Stimulated activated CD8-positive, alpha-beta memory T cell treated with anti-CD3 and anti-CD28 coated beads, Interleukin-15, amount 100 ng/mL, for 4 hours (primary cell): ENCODE data around the gene ITGB5.
"Not testable (repeated sequence)": the region's sequence is repeated elsewhere in the genome, so short reads cannot be mapped to it uniquely, and the experiment has no call there.

Experiments
- DNase-seq, 2 donors: peaks; one replicate each; pipeline ENCODE4 v3.0.0-alpha.2; 2020; ENCODE audit warnings: low read depth in 2 of 2

ITGB5 gene

GRCh38 chr3:124812291-124813265 lies 74.6 kb downstream of the ITGB5 start:
- no peak for DNase-seq

DNA sequence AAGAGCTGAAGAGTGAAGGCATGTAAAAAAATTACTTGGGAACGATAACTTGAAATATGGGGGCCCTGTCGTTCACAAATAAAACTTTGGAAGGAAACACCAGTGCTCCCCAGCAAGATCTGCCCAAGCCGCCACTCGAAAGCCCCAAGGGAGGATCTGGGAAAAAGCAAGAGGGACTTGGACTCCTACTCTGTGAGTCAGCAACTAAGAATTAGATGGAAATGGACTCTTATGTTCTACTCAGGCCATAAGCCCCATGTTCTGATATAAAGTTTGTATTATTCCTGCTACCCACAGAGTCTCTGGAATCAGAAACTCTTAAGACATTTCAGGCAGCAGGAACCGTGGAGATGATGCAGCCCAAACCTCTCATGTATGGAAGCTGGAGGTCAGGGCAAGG lies 75.7 kb downstream of the ITGB5 start:
- no peak for DNase-seq

- DNase-seq, result no peak
These were observed 76.2 kb downstream of the ITGB5 start for GRCh38 chr3:124810970-124811369.

GRCh38 chr3:124809039-124809438 lies 78.1 kb downstream of the ITGB5 start:
- no peak for DNase-seq

- DNase-seq, result no peak
These were observed 81.5 kb downstream of the ITGB5 start for GRCh38 chr3:124805671-124806070.

GRCh38 chr3:124804875-124805274 lies 82.3 kb downstream of the ITGB5 start:
- DNase-seq, result no peak

- DNase-seq, result no peak
These were observed 84.5 kb downstream of the ITGB5 start for GRCh38 chr3:124802702-124803101.

- no peak for DNase-seq
These were observed 85.0 kb downstream of the ITGB5 start for GRCh38 chr3:124802061-124802698.

DNA sequence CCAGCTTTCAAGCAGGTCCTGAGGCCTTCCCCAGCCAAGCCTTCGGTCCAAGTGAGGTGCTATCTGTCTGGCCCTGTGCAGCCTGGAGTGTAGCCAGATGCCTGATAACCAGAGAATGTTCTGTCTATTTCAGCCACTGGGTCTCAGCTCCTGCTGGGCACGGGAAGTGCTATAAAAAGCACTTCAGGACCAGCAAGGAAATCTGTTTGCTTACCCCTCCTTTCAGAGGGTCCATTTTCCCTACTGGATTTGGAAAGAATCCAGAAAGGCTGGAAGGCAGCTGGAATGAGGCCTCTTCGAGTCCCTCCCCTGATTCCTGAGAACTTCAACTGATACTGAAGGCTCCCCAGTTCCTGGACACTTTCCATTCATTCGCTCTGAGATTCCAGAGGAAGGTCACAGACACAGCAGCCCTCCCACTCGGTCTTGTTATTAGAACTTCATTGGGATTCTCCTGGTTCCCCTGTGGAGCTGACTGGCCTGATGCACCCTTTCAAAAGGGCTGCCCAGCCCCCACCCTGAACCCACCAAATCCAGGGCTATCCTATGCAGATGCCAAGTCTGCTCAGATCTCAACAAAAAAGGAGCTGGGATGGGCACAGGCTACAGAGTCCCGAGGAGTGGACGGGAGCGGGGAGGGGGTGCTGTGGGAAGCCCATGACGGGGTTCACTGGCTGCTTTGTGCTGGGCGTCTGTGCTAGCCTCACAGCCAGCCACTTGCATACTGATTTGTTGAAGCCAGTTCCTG lies 86.5 kb downstream of the ITGB5 start:
- no peak for DNase-seq

DNA sequence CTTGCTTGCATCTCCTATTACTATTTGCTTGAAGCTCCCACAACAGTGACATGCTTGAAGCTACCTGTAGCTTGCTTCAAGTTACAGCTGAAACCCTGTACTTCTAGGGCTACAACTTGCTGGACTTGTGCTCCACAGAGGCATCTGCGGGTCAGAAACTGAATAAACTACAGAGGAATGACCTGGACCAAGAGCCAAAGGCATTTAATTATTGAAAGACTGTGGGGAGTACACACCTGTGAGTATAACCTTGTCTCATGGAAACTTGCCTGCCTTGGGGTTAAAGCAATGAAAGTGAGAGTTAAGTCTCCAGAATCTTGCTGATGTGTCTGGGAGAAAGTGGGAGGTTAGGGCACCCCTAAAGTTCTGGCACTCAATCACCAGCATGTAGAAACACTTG lies 87.1 kb downstream of the ITGB5 start:
- no peak for DNase-seq

GRCh38 chr3:124799676-124800075 lies 87.5 kb downstream of the ITGB5 start:
- DNase-seq, result no peak

GRCh38 chr3:124797426-124797945 lies 89.7 kb downstream of the ITGB5 start:
- DNase-seq, result no peak

- DNase-seq, result no peak
These were observed 90.7 kb downstream of the ITGB5 start for GRCh38 chr3:124796477-124796876.

- DNase-seq, result no peak
These were observed 94.0 kb downstream of the ITGB5 start for GRCh38 chr3:124793054-124793739.

DNA sequence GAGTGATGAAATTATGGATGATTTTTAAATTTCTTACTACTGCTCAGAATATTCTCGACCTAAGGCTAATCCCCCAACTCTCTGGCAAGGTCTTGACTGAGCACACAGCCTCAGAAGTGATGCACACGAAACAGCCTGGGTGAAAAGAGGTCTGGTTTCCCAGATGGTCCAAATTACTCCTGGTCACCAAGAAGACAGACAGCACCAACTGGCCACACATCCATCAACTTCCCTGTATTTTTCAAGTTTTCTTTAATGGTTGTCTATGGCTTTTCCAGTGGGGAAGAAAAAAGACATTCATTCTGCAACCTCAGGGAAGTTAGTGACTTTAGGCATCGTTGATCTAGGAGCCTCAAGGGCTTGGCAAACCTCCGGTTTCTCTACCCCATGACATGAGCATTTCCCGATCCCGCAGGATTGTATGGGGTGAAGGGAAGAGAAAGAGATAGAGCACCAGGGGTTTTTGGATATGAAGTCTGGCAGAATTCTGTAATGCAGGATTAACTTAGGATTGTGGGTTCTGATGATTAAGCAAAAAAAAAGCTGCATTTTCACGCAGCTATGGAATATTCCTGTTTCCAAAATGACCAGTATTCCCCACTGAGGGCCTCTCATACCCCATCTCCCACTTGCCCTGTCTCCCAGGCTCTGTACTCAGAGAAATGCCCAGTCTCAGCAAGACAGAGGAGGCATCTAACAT lies 94.7 kb downstream of the ITGB5 start:
- DNase-seq, result no peak

GRCh38 chr3:124791639-124792151 lies 95.5 kb downstream of the ITGB5 start:
- no peak for DNase-seq

DNA sequence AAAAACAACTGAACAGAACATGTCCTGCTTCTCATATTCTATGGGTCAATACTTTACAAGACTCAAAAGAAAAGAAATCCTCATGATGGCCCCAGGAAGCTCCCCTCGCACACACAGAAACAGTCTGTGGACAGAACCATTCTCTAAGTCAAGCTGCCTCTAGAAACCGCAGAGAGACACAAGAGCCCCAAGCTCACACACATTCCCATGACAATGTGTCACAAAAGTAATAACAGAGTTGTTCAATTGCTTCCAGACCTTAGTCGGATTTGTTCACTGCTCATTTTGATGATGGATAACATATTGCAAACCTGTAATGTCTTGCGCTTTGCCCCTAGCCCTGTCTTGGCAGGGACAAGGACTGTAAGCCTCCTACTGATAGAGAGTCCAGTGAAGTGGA lies 96.0 kb downstream of the ITGB5 start:
- no peak for DNase-seq

DNA sequence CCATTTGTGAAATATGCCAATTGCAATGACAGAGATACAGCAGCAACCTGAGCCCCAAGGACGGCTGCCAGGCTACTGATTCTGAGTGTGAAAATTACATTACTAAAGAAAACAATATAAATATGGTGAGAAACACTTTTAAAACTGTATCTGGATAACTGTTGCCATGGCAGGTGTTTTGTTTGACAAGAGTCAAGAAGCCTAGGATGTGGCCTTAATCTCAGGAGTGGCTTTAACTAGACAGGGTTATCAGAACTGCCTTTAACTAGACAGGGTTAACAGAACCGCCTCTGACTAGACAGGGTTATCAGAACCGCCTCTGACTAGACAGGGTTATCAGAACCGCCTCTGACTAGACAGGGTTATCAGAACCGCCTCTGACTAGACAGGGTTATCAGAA lies 98.1 kb downstream of the ITGB5 start:
- DNase-seq, result not testable (repeated sequence)

- no peak for DNase-seq
These were observed 98.9 kb downstream of the ITGB5 start for GRCh38 chr3:124788254-124788745.

- DNase-seq, result no peak
These were observed 99.5 kb downstream of the ITGB5 start for GRCh38 chr3:124787476-124788195.
